Measurements from ENCODE around the gene SLC45A3.
"Not testable (repeated sequence)": the region's sequence is repeated elsewhere in the genome, so short reads cannot be mapped to it uniquely, and the experiment has no call there.

The SLC45A3 gene

GRCh38 chr1:205680073-205680851 is at the start of gene SLC45A3:
Gene SLC45A3, minus strand, starts transcription at chr1:205680509. Its CDS starts 15,853 bp downstream, at chr1:205664656.
- peak; percentile 29 to 36 for DNase-seq

GRCh38 chr1:205726619-205727125 is 46.4 kb upstream of the SLC45A3 start:
- no peak for DNase-seq

- DNase-seq = no peak
Observed at GRCh38 chr1:205725514-205725913, 45.2 kb upstream of the SLC45A3 start.

- DNase-seq = not testable (repeated sequence)
Observed at GRCh38 chr1:205720740-205721139, 40.4 kb upstream of the SLC45A3 start.

- no peak for DNase-seq
Observed at GRCh38 chr1:205719762-205720161, 39.5 kb upstream of the SLC45A3 start.

GRCh38 chr1:205719015-205719414 is 38.7 kb upstream of the SLC45A3 start:
- no peak for DNase-seq

GRCh38 chr1:205716371-205717132 is 36.2 kb upstream of the SLC45A3 start:
- no peak for DNase-seq

GRCh38 chr1:205715628-205716027 is 35.3 kb upstream of the SLC45A3 start:
- DNase-seq = no peak

- DNase-seq = no peak
Observed at GRCh38 chr1:205714906-205715246, 34.6 kb upstream of the SLC45A3 start.

- no peak for DNase-seq
Observed at GRCh38 chr1:205714190-205714905, 34.0 kb upstream of the SLC45A3 start.

- peak; percentile 67 to 76 for DNase-seq
Observed at GRCh38 chr1:205711105-205712048, 31.1 kb upstream of the SLC45A3 start.

GRCh38 chr1:205710201-205711062 is 30.1 kb upstream of the SLC45A3 start:
- DNase-seq = no peak

- no peak for DNase-seq
Observed at GRCh38 chr1:205709640-205710039, 29.3 kb upstream of the SLC45A3 start.

GRCh38 chr1:205709059-205709398 is 28.7 kb upstream of the SLC45A3 start:
- no peak for DNase-seq

- DNase-seq = no peak
Observed at GRCh38 chr1:205706601-205707502, 26.5 kb upstream of the SLC45A3 start.

GRCh38 chr1:205704903-205705302 is 24.6 kb upstream of the SLC45A3 start:
- DNase-seq = no peak

GRCh38 chr1:205703072-205703471 is 22.8 kb upstream of the SLC45A3 start:
- DNase-seq = no peak

- no peak for DNase-seq
Observed at GRCh38 chr1:205701891-205702290, 21.6 kb upstream of the SLC45A3 start.

- no peak for DNase-seq
Observed at GRCh38 chr1:205701420-205701819, 21.1 kb upstream of the SLC45A3 start.

- DNase-seq = no peak
Observed at GRCh38 chr1:205700865-205701401, 20.6 kb upstream of the SLC45A3 start.
